Lung (tissue), 12 donors: ENCODE data around the gene FILIP1. TPM values are rescaled to one million over a fixed set of nuclear protein-coding genes. Genes with fewer than 3 reads are reported as not detected.

Experiments
- ATAC-seq: fragments of 200-7000 bp; cut with Tn5 transposase; one replicate; pipeline ENCODE4 v1.9.1; 2020; ENCODE audit warnings: moderate number of reproducible peaks; ENCODE audit not compliant: insufficient read depth, low FRiP score
- DNase-seq, 3 donors: peaks; one replicate each; pipeline ENCODE4 v3.0.0-alpha.2; 2013 to 2017
- H3K27ac ChIP-seq, 2 donors: one replicate each; pipeline ENCODE4 v1.5.1; 2013; ENCODE audit warnings: mild to moderate bottlenecking in 2 of 2, moderate library complexity in 2 of 2, control low read depth in 1 of 2, inconsistent platforms in 1 of 2, low read depth in 1 of 2, low read length in 1 of 2
- H3K27me3 ChIP-seq, 3 donors: one replicate each; pipeline ENCODE4 v1.5.1; 2013; ENCODE audit warnings: low read length in 2 of 3; ENCODE audit not compliant: control insufficient read depth in 3 of 3, insufficient read depth in 3 of 3
- H3K36me3 ChIP-seq, 4 donors: one replicate each; pipeline ENCODE4 v1.5.1; 2013; ENCODE audit warnings: low read length in 4 of 4, mild to moderate bottlenecking in 1 of 4, moderate library complexity in 1 of 4; ENCODE audit not compliant: control insufficient read depth in 4 of 4, insufficient read depth in 4 of 4
- H3K4me1 ChIP-seq, 5 donors: one replicate each; pipeline ENCODE4 v1.5.1; 2013; ENCODE audit warnings: low read length in 5 of 5, mild to moderate bottlenecking in 2 of 5, moderate library complexity in 1 of 5; ENCODE audit not compliant: control insufficient read depth in 5 of 5, insufficient read depth in 5 of 5
- H3K4me3 ChIP-seq: one replicate; pipeline ENCODE4 v1.5.1; 2013; ENCODE audit warnings: mild to moderate bottlenecking, control low read depth, moderate library complexity
- H3K9ac ChIP-seq, 2 donors: one replicate each; pipeline ENCODE4 v1.5.1; 2013; ENCODE audit warnings: low read length in 2 of 2, control low read depth in 1 of 2; ENCODE audit not compliant: insufficient read depth in 1 of 2
- H3K9me3 ChIP-seq, 4 donors: one replicate each; pipeline ENCODE4 v1.5.1; 2013; ENCODE audit warnings: low read length in 3 of 4, mild to moderate bottlenecking in 1 of 4, moderate library complexity in 1 of 4; ENCODE audit not compliant: control insufficient read depth in 4 of 4, insufficient read depth in 3 of 4
- WGBS, 2 donors: extraction: QIAGEN DNeasy Blood & Tissue Kit; methylation state at CpG; one replicate each; pipeline ENCODE4 v1.1.7; 2013; 5-methylcytosine and 5-hydroxymethylcytosine counted together
- polyA plus RNA-seq, 2 donors: library from polyadenylated mRNA; stranded (reverse); fragments of 200-250 nt; gene quantifications; one replicate each; pipeline ENCODE4 v1.2.1, GENCODE V29; 2013
- total RNA-seq, 2 donors: library from RNA; depleted of rRNA in 1 of 2; stranded (reverse); fragments of >200 nt in 1 of 2; gene quantifications; one replicate each; pipeline ENCODE4 v1.2.1, GENCODE V29; 2014 to 2021
- TF ChIP-seq, protein P1 (sequence below): IDR thresholded peaks from 2 replicates; pipeline ENCODE4 v1.5.1; 2012; ENCODE audit warnings: mild to moderate bottlenecking; ENCODE audit errors: control extremely low read depth, extremely low read depth
- donor health status: control.
- donor health status: control.
- donor health status: Bipolar disorder and iron deficiency.
- donor health status: healthy.
- donor health status: DM: yes; HTN: yes; CAD: no.

FILIP1 gene
- total and polyA plus RNA-seq, 4 donors: 5.6 to 24.1 (median 11.1) TPM

DNA sequence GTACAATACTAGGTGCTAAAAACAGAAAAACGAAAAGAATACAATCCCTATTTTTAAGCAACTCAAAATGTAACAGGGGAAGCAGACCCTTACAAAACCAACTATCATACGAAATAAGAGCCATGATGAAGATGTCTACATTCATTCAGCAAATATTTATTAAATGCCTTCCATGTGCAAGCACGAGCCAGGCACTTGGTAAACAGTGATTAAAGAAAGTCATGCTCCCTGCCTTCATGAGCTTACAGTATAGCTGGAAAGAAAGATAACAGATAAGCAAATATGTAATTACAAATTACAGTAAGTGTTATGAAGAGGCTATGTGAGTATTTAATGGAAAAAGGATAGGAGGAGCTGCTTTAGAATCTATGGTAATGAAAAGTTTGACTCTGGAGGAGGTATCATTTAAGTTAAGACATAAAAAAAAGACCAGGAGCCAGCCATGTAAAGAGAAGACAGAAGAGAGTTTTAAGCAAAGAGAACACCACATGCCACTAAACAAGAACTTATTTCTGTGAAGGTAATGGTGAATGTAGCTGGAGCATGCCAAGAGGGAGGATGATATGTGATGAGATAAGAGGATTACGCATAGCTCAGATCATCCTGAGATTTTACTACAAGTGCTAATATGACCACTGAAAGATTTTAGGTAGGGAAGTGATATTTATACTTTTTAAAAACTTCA, 230.7 kb downstream of the FILIP1 start:
- no peaks in the 10 kb centered on the region for H3K9me3 ChIP-seq
- H3K27me3 ChIP-seq: no peaks in the 10 kb centered on the region
- DNase-seq (no peak), ATAC-seq (no peak)
- no peak overlapping the region for H3K9ac ChIP-seq
- TF ChIP-seq, protein P1, sequence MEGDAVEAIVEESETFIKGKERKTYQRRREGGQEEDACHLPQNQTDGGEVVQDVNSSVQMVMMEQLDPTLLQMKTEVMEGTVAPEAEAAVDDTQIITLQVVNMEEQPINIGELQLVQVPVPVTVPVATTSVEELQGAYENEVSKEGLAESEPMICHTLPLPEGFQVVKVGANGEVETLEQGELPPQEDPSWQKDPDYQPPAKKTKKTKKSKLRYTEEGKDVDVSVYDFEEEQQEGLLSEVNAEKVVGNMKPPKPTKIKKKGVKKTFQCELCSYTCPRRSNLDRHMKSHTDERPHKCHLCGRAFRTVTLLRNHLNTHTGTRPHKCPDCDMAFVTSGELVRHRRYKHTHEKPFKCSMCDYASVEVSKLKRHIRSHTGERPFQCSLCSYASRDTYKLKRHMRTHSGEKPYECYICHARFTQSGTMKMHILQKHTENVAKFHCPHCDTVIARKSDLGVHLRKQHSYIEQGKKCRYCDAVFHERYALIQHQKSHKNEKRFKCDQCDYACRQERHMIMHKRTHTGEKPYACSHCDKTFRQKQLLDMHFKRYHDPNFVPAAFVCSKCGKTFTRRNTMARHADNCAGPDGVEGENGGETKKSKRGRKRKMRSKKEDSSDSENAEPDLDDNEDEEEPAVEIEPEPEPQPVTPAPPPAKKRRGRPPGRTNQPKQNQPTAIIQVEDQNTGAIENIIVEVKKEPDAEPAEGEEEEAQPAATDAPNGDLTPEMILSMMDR: no peak
- H3K36me3 ChIP-seq: peaks cover 8 to 20% (median 10%) of the 10 kb centered on the region in 4 donors
- H3K4me1 ChIP-seq: peaks cover 0 to 7% (median 0%) of the 10 kb centered on the region in 5 donors
- no peak overlapping the region for H3K27ac ChIP-seq
- 80 to 81% methylated on average over 4 of the region's 4 CpGs for WGBS, 2 donors
- H3K4me3 ChIP-seq: no peak overlapping the region

DNA sequence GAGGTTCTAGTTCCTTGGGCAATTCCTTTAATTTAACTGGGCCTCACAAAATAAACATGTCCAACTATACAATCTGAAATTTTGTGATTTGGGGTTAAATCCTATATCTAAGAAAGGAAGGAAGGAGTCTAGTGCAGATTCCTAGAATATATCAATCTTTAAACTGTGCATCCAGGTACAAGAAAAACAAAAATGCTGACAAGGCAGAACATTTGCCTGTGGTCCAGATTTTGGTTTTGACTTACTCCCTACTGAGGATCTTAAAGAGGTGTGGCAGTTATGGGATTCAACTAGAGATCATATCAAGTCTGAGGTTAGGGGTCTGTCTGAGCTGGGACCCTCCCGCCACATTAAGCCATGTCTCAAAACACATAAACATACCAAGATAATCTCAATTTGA, 232.3 kb downstream of the FILIP1 start:
- peaks cover 8 to 24% (median 15%) of the 10 kb centered on the region in 4 donors for H3K36me3 ChIP-seq
- 96 to 97% methylated on average over 1 of the region's 1 CpG for WGBS, 2 donors

DNA sequence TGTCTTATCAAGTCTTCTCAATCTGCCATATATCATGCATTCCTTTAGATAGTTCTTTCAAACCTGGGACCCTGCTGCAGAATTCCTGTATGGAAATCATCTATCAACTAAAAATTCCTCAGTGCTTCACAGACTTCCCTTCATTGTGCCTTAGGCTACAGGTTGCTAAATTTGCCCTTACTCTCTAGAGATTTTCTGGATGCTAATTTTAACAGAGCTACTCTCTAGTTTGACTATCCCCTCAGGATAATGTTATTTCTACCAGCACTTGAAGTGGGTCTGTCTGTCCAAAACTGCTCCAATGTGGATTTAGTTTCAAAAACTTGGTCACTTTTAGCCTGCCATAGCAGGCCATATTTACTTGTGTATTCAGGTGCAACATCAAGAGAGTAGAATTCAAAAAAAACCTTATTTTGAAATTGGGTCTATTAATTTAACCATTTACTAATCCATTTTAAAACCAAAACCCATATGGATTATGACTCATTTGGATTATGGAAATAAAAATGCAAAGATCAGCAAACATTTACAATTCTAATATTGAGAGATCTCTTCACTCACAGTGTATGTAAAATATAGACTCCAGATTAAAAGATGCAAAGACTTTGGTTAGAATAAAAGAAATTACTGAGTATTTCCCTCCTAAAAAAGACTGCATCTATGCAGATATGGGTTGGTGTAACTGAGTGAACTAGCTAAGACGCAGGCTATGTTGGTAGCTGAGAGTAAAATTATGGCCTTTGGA, 236.1 kb downstream of the FILIP1 start:
- ATAC-seq: no peak
- H3K27me3 ChIP-seq: no peaks in the 10 kb centered on the region
- H3K36me3 ChIP-seq: peaks cover 11 to 31% (median 21%) of the 10 kb centered on the region in 4 donors
- H3K9me3 ChIP-seq: no peaks in the 10 kb centered on the region
- TF ChIP-seq, protein P1: no peak
- no peak overlapping the region for H3K27ac ChIP-seq
- WGBS, 2 donors: 95 to 97% methylated on average over 1 of the region's 1 CpG
- DNase-seq: no peak
- H3K4me1 ChIP-seq: no peaks in the 10 kb centered on the region
- H3K4me3 ChIP-seq: no peak overlapping the region
- H3K9ac ChIP-seq: no peak overlapping the region

More for the DNA sequence above, 232.3 kb downstream of the FILIP1 start:
- no peak overlapping the region for H3K27ac ChIP-seq
- no peaks in the 10 kb centered on the region for H3K4me1 ChIP-seq
- H3K4me3 ChIP-seq: no peak overlapping the region
- TF ChIP-seq, protein P1: no peak
- H3K27me3 ChIP-seq: no peaks in the 10 kb centered on the region
- no peaks in the 10 kb centered on the region for H3K9me3 ChIP-seq
- DNase-seq (no peak), ATAC-seq (no peak)
- no peak overlapping the region for H3K9ac ChIP-seq
